Measurements from ENCODE around the gene ENHO. TPM values are rescaled to one million over a fixed set of nuclear protein-coding genes. Genes with fewer than 3 reads are reported as not detected.

Gene ENHO
- polyA plus RNA-seq, 3 donors: 2.3 to 3.2 (median 2.7) TPM

- whole genome bisulfite sequencing (ENCODE audit: insufficient coverage): 83% methylated on average over 11 of the region's 16 CpGs
- no peak overlapping the region for H3K27ac Mint-ChIP-seq
Measured at GRCh38 chr9:34554211-34555001, 31.6 kb upstream of the ENHO start.

GRCh38 chr9:34553511-34554021 lies 30.8 kb upstream of the ENHO start:
- H3K4me3 Mint-ChIP-seq: no peak overlapping the region
- H3K27ac Mint-ChIP-seq: no peak overlapping the region
- H3K9me3 Mint-ChIP-seq: no peaks in the 10 kb centered on the region
- H3K27ac ChIP-seq (ENCODE audit: low read depth in 1 of 2, low read length in 2 of 2): no peak overlapping the region
- no peaks in the 10 kb centered on the region for H3K4me1 ChIP-seq (ENCODE audit: control insufficient read depth in 1 of 2, insufficient read depth in 2 of 2, low read length in 2 of 2)
- no peak for DNase-seq
- H3K36me3 ChIP-seq (replicated peaks in 1 of 2; ENCODE audit: control insufficient read depth in 1 of 2, insufficient read depth in 2 of 2, low read length in 2 of 2): no peaks in the 10 kb centered on the region
- H3K4me2 ChIP-seq (replicated peaks; ENCODE audit: extremely low read depth, low read length, poor library complexity, severe bottlenecking): no peak overlapping the region
- H3K27me3 Mint-ChIP-seq (ENCODE audit: low read depth in 3 of 3): peaks cover 3 to 17% (median 14%) of the 10 kb centered on the region in 3 donors
- H3K9me3 ChIP-seq (replicated peaks in 1 of 2; ENCODE audit: control insufficient read depth in 1 of 2, insufficient read depth in 1 of 2, low read length in 2 of 2): no peaks in the 10 kb centered on the region
- H3K36me3 Mint-ChIP-seq: no peaks in the 10 kb centered on the region
- WGBS (ENCODE audit: insufficient coverage): 83% methylated on average over 17 of the region's 18 CpGs
- H2AFZ ChIP-seq (ENCODE audit: insufficient read depth, low read depth, low read length, poor library complexity, severe bottlenecking): no peak overlapping the region
- TF ChIP-seq CTCF (IDR thresholded peaks at IDR 0.05): no peak
- intact Hi-C loops (cut with micrococcal nuclease): no loop called here
- no peak overlapping the region for H3K9ac ChIP-seq (ENCODE audit: insufficient read depth, low read length, poor library complexity, severe bottlenecking)
- no peaks in the 10 kb centered on the region for H3K4me1 Mint-ChIP-seq
- H3K27me3 ChIP-seq (ENCODE audit: control insufficient read depth in 2 of 2, insufficient read depth in 2 of 2, low read length in 2 of 2): no peaks in the 10 kb centered on the region
- H3K79me2 ChIP-seq (ENCODE audit: insufficient read depth, low read length): no peaks in the 10 kb centered on the region
- no peaks in the 10 kb centered on the region for H4K20me1 ChIP-seq (ENCODE audit: insufficient read depth, low read length)
- no peak overlapping the region for H3K4me3 ChIP-seq (replicated peaks in 1 of 3; ENCODE audit: low read depth in 2 of 3, low read length in 3 of 3)

More at GRCh38 chr9:34554211-34555001, 31.6 kb upstream of the ENHO start:
- TF ChIP-seq CTCF (IDR thresholded peaks at IDR 0.05): no peak
- Mint-ChIP-seq H3K4me3 (no peak overlapping the region), H3K9me3 (no peaks in the 10 kb centered on the region), H3K4me1 (no peaks in the 10 kb centered on the region), H3K27me3 (ENCODE audit: low read depth in 3 of 3) (peaks cover 9 to 19% (median 16%) of the 10 kb centered on the region in 3 donors), H3K36me3 (no peaks in the 10 kb centered on the region)
- H3K4me2 ChIP-seq (replicated peaks; ENCODE audit: extremely low read depth, low read length, poor library complexity, severe bottlenecking): no peak overlapping the region
- no peak overlapping the region for H3K27ac ChIP-seq (ENCODE audit: low read depth in 1 of 2, low read length in 2 of 2)
- H4K20me1 ChIP-seq (ENCODE audit: insufficient read depth, low read length): no peaks in the 10 kb centered on the region
- H3K9ac ChIP-seq (ENCODE audit: insufficient read depth, low read length, poor library complexity, severe bottlenecking): no peak overlapping the region
- no peak overlapping the region for H3K4me3 ChIP-seq (replicated peaks in 1 of 3; ENCODE audit: low read depth in 2 of 3, low read length in 3 of 3)
- H3K4me1 ChIP-seq (ENCODE audit: control insufficient read depth in 1 of 2, insufficient read depth in 2 of 2, low read length in 2 of 2): no peaks in the 10 kb centered on the region
- H3K9me3 ChIP-seq (replicated peaks in 1 of 2; ENCODE audit: control insufficient read depth in 1 of 2, insufficient read depth in 1 of 2, low read length in 2 of 2): no peaks in the 10 kb centered on the region
- H3K79me2 ChIP-seq (ENCODE audit: insufficient read depth, low read length): no peaks in the 10 kb centered on the region
- peaks cover 0 to 6% of the 10 kb centered on the region in 2 donors for H3K27me3 ChIP-seq (ENCODE audit: control insufficient read depth in 2 of 2, insufficient read depth in 2 of 2, low read length in 2 of 2)
- H3K36me3 ChIP-seq (replicated peaks in 1 of 2; ENCODE audit: control insufficient read depth in 1 of 2, insufficient read depth in 2 of 2, low read length in 2 of 2): no peaks in the 10 kb centered on the region
- intact Hi-C loops (cut with micrococcal nuclease): no loop called here
- H2AFZ ChIP-seq (ENCODE audit: insufficient read depth, low read depth, low read length, poor library complexity, severe bottlenecking): no peak overlapping the region
- DNase-seq: no peak

Data from CD14-positive monocyte (primary cell).